HG02759 (cell line): ENCODE measurements around the gene IL37.

ENCODE experiments used
- ATAC-seq: cut with Tn5 transposase; IDR thresholded peaks from one replicate; pipeline ENCODE4 v1.9.1; 2021; ENCODE audit warnings: mild to moderate bottlenecking, moderate library complexity; ENCODE audit not compliant: unreplicated experiment

Gene IL37

GRCh38 chr2:112954364-112954763 is 43.4 kb downstream of the IL37 start:
- no peak for ATAC-seq

GRCh38 chr2:112957511-112957910 is 46.5 kb downstream of the IL37 start:
- no peak for ATAC-seq

- peak; percentile 75 for ATAC-seq
These were observed 47.6 kb downstream of the IL37 start for GRCh38 chr2:112958428-112959108.

- ATAC-seq, result no peak
These were observed 48.3 kb downstream of the IL37 start for GRCh38 chr2:112959109-112959812.

- ATAC-seq, result no peak
These were observed 49.4 kb downstream of the IL37 start for GRCh38 chr2:112960230-112960825.

GRCh38 chr2:112962308-112963175 is 51.6 kb downstream of the IL37 start:
- no peak for ATAC-seq

GRCh38 chr2:112967023-112967422 is 56.1 kb downstream of the IL37 start:
- no peak for ATAC-seq
